Activated CD4-positive, alpha-beta T cell treated with anti-CD3 and anti-CD28 coated beads, Interleukin-2, amount 50 U/mL, for 1 hour (primary cell): ENCODE measurements around the gene OTOF.

Experiments
- DNase-seq: peaks from one replicate; pipeline ENCODE4 v3.0.0-alpha.2; 2020

The OTOF gene

GRCh38 chr2:26464390-26465265 lies 13.3 kb downstream of the OTOF start:
- no peak for DNase-seq

- DNase-seq, result no peak
These were observed 14.4 kb downstream of the OTOF start for GRCh38 chr2:26463244-26464192.

GRCh38 chr2:26462511-26463243 lies 15.2 kb downstream of the OTOF start:
- no peak for DNase-seq

- no peak for DNase-seq
These were observed 15.8 kb downstream of the OTOF start for GRCh38 chr2:26462100-26462499.

GRCh38 chr2:26461601-26462023 lies 16.3 kb downstream of the OTOF start:
- no peak for DNase-seq

GRCh38 chr2:26460613-26461031 lies 17.3 kb downstream of the OTOF start:
- DNase-seq, result no peak

- no peak for DNase-seq
These were observed 17.8 kb downstream of the OTOF start for GRCh38 chr2:26459991-26460612.

- no peak for DNase-seq
These were observed 19.4 kb downstream of the OTOF start for GRCh38 chr2:26458365-26459042.

GRCh38 chr2:26457695-26458364 lies 20.1 kb downstream of the OTOF start:
- DNase-seq, result no peak

- no peak for DNase-seq
These were observed 20.7 kb downstream of the OTOF start for GRCh38 chr2:26457251-26457666.

GRCh38 chr2:26456440-26457250 lies 21.3 kb downstream of the OTOF start:
- no peak for DNase-seq

GRCh38 chr2:26455670-26456439 lies 22.1 kb downstream of the OTOF start:
- DNase-seq, result no peak

- DNase-seq, result no peak
These were observed 22.8 kb downstream of the OTOF start for GRCh38 chr2:26455037-26455669.

- no peak for DNase-seq
These were observed 23.3 kb downstream of the OTOF start for GRCh38 chr2:26454561-26455001.

GRCh38 chr2:26453421-26454329 lies 24.2 kb downstream of the OTOF start:
- no peak for DNase-seq

- no peak for DNase-seq
These were observed 26.2 kb downstream of the OTOF start for GRCh38 chr2:26451700-26452099.

- DNase-seq, result no peak
These were observed 27.8 kb downstream of the OTOF start for GRCh38 chr2:26450031-26450635.
